GM18498 (cell line): ENCODE data around the gene SBNO1.
"Not testable (repeated sequence)": the region's sequence is repeated elsewhere in the genome, so short reads cannot be mapped to it uniquely, and the experiment has no call there.

Experiments used
- ATAC-seq: cut with Tn5 transposase; IDR thresholded peaks from one replicate; pipeline ENCODE4 v1.9.1; 2021; ENCODE audit warnings: mild to moderate bottlenecking, moderate library complexity; ENCODE audit not compliant: unreplicated experiment

SBNO1 gene

DNA sequence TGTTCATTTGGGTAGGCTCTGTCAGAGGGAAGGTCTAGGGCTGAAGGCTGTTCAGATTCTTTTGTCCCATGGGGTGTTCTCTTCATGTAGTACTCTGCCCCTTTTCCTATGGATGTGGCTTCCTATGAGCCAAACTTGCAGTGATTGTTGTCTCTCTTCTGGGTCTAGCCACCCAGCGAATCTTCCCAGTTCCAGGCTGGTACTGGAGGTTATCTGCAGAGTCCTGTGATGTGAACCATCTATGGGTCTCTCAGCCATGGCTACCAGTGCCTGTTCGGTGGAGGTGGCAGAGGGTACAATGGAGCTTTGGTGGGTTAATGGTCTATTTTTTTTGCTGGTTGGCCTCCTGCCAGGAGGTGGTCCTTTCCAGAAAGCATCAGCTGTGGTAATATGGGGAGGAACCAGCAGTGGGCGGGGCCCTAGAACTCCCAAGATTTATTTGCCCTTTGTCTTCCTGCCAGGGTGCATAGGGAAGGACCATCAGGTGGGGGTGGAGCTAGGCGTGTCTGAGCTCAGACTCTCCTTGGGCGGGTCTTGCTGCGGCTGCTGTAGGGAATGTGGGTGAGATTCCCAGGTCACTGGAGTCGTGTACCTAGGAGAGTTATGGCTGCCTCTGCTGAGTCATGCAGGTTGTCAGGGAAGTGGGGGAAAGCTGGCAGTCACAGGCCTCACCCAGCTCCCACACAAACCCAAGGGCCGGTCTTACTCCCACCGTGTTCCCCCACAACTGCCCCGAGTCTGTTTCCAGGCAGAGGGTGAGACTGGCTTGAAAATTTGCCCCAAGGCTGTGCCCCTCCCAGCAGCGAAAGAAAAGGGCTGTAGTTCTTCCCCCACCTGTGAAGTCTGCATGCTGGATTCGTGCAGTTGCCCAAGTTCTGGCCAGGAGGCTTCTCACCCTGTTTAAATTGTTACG, 113.9 kb downstream of the SBNO1 start:
- ATAC-seq = no peak

GRCh38 chr12:123248996-123249741, 115.5 kb downstream of the SBNO1 start:
- ATAC-seq = not testable (repeated sequence)

- not testable (repeated sequence) for ATAC-seq
These were observed 116.5 kb downstream of the SBNO1 start for GRCh38 chr12:123248129-123248528.

GRCh38 chr12:123245678-123246077, 119.0 kb downstream of the SBNO1 start:
- ATAC-seq = no peak

GRCh38 chr12:123243671-123244262, 120.9 kb downstream of the SBNO1 start:
- ATAC-seq = no peak

GRCh38 chr12:123242116-123242904, 122.3 kb downstream of the SBNO1 start:
- no peak for ATAC-seq
